Esophagus squamous epithelium (tissue), 4 donors: Measurements from ENCODE around the gene MYO15B.

Experiments
- CTCF ChIP-seq, 6 experiments: fragments of 450-650 bp in 4 of 6; fragments of 200-600 bp in 2 of 6; sonication (generic) in 2 of 6; IDR thresholded peaks; one replicate each; pipeline ENCODE4 v1.5.1; 2016 to 2019; ENCODE audit warnings: antibody characterized with exemption in 6 of 6, mild to moderate bottlenecking in 4 of 6, moderate library complexity in 4 of 6
- POLR2A ChIP-seq, 4 donors: fragments of 450-650 bp; IDR thresholded peaks; one replicate each; pipeline ENCODE4 v1.6.1; 2017; ENCODE audit warnings: antibody characterized with exemption in 4 of 4, mild to moderate bottlenecking in 4 of 4, moderate library complexity in 3 of 4

- TF ChIP-seq CTCF (IDR thresholded peaks at IDR 0.05) (no peak), POLR2A (IDR thresholded peaks at IDR 0.05) (no peak)
These were observed 29.0 kb downstream of the MYO15B start for GRCh38 chr17:75616521-75617122.
